IPS DF 6.9 (cell line): ENCODE measurements around the gene OCLN.
"Not testable (repeated sequence)": the region's sequence is repeated elsewhere in the genome, so short reads cannot be mapped to it uniquely, and the experiment has no call there.

Experiments
- DNase-seq: peaks from one replicate; pipeline ENCODE4 v3.0.0-alpha.2; 2013; ENCODE audit warnings: low read depth, low spot score
- H3K27ac ChIP-seq: one replicate; pipeline ENCODE4 v1.5.1; 2013; ENCODE audit warnings: low read length, control low read depth
- H3K27me3 ChIP-seq: 2 replicates; pipeline ENCODE4 v1.6.1; 2013; ENCODE audit warnings: mild to moderate bottlenecking, low read length; ENCODE audit not compliant: control insufficient read depth, insufficient read depth
- H3K36me3 ChIP-seq: 2 replicates; pipeline ENCODE4 v1.6.1; 2013; ENCODE audit warnings: low read length; ENCODE audit not compliant: control insufficient read depth, insufficient read depth
- H3K4me1 ChIP-seq: 2 replicates; pipeline ENCODE4 v1.6.1; 2013; ENCODE audit warnings: low read length; ENCODE audit not compliant: control insufficient read depth, insufficient read depth
- H3K4me3 ChIP-seq: 2 replicates; pipeline ENCODE4 v1.5.1; 2013; ENCODE audit warnings: mild to moderate bottlenecking, low read length
- H3K9me3 ChIP-seq: 2 replicates; pipeline ENCODE4 v1.6.1; 2013; ENCODE audit warnings: low read length, inconsistent platforms; ENCODE audit not compliant: control insufficient read depth, insufficient read depth
- WGBS: extraction: QIAGEN DNeasy Blood & Tissue Kit; methylation state at CpG from one replicate; pipeline ENCODE4 v1.1.7; 2013; ENCODE audit warnings: mixed read lengths, missing lambda C conversion rate; ENCODE audit not compliant: insufficient read length, insufficient coverage; 5-methylcytosine and 5-hydroxymethylcytosine counted together

OCLN gene

DNA sequence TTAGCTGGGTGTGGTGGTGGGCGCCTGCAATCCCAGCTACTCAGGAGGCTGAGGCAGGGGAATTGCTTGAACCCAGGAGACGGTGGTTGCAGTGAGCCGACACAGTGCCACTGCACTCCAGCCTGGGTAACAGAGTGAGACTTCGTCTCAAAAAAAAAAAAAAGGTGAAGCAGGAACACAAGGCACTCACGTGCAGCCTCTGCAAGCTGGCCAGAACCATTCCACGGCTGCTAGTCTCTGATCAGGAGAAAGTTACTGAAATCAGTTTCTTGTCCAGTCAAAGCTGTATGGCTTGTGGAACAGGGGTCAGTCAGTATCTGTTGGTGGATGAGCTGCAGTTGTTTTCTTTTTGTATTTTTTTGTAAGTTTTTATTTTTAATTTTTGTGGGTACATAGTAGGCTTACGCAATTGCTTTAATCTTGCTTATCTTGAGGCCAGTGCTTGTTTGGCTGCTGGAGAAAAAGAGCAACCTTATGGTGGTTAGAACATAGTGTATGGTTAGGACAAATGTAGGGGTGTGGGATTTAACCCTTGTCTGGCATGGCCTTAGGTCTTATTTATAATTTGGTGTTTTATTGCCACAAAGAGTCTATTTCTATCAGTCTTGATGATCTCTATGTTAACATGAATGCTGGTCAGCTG lies 34.7 kb downstream of the OCLN start:
- WGBS = no CpG with 5 or more reads among the region's 7 CpGs
- Histone ChIP-seq H3K36me3 (no peaks in the 10 kb centered on the region), H3K4me1 (no peaks in the 10 kb centered on the region), H3K27me3 (no peaks in the 10 kb centered on the region), H3K9me3 (no peaks in the 10 kb centered on the region), H3K4me3 (no peak overlapping the region), H3K27ac (no peak overlapping the region)
- DNase-seq = no peak

DNA sequence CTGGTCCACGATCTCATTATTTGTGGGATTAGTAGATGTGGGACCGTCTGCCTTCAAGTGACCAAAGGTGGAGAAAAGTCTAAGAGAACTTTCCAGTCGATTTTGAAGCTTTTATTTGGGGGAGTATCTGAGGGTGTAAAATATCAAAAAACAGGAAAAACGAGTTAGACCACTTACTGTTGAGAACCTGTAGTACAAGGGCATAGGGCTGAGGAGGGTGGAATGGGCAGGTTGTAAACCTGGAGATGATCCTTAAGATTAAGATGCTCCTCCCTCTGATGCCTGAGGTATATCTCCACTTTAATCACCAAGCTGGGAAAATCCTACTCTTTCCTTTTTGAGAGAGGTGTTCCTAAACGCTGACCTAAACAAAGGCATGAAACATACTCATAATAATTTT lies 35.4 kb downstream of the OCLN start:
- H3K9me3 ChIP-seq = no peaks in the 10 kb centered on the region
- H3K4me1 ChIP-seq = no peaks in the 10 kb centered on the region
- no peak overlapping the region for H3K4me3 ChIP-seq
- H3K27ac ChIP-seq = no peak overlapping the region
- DNase-seq = no peak
- no peaks in the 10 kb centered on the region for H3K27me3 ChIP-seq
- no CpG with 5 or more reads among the region's 5 CpGs for WGBS
- no peaks in the 10 kb centered on the region for H3K36me3 ChIP-seq

DNA sequence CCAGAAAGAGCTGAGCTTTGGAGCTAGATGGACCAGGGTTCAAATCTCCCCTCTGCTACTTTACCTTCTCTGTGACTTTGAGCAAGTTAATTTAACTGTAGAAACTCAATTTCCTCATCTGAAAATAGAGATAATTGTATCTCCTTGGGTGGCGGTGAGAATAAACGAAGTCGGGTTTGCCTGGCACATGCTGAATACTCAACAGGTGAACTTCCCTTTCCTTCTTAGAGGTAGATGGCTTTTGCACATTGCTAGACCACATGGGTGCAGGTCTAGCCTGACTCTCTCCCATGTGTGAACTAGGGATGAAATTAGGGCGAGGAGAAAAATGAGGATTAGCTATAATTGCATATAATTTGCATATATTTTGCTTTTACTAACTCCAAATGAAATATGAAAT lies 36.0 kb downstream of the OCLN start:
- Histone ChIP-seq H3K4me1 (no peaks in the 10 kb centered on the region), H3K27me3 (no peaks in the 10 kb centered on the region), H3K9me3 (no peaks in the 10 kb centered on the region), H3K4me3 (no peak overlapping the region), H3K36me3 (no peaks in the 10 kb centered on the region), H3K27ac (no peak overlapping the region)
- no peak for DNase-seq
- WGBS = no CpG with 5 or more reads among the region's 4 CpGs

DNA sequence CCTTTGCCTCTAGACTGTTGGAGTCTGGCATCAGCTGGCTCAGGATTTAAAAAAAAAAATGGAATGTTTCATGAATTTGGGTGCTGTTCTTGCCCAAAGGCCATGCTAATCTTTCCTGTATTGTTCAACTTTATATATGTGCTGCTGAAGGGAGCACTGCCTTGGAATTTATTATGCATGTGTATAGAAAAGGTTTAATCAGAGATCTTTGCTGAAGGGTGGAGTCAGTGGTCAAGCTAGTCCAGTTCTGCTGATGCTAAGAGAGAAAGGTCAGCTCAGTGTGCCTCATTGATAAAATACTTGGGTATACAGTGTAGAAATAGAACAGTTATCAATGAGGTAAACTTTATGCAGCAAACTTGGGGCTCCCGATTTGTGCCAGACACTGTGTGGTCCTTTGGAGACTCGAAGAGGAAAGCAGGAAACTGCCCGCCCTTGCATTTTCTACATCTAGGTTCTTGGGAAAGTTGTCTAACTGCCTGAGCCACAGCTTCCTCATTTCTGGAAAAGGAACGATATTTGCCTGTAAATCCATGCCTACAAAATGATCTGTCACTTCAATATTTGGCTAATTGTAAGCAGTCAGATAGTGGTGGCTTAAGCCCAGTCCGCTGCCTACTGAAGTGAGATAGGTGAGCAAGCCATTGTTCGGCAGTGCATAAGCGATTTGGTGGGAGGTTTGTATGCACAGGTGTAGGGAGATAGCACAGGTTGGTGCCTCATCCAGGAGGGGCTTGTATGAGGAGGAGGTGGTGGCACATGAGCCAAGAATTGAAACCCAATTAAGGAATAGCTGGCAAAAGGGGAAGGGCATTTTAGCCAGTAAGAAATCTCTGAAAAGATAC lies 38.2 kb downstream of the OCLN start:
- Histone ChIP-seq H3K9me3 (no peaks in the 10 kb centered on the region), H3K27ac (no peak overlapping the region), H3K4me1 (no peaks in the 10 kb centered on the region), H3K36me3 (no peaks in the 10 kb centered on the region), H3K4me3 (no peak overlapping the region), H3K27me3 (no peaks in the 10 kb centered on the region)
- WGBS = no CpG with 5 or more reads among the region's 7 CpGs
- DNase-seq = no peak

DNA sequence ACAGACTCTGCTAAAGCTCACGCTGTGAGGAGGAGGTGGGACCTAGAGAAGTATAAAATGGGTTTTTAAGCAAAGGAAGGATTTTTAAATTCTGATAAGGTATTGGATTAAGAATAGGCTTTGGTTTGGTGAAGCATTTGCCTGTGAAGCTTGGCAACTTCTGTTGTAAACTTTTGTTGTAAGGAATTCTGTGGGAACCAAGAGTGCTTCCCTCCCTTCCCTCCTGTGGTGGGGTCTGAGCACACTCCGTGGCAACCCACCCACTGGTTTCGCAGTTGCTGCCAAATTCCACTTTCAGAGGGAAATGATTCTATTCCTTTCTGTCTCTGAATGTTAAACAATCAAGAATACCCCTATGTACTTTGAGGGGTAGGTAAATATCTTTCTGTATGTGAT lies 38.8 kb downstream of the OCLN start:
- DNase-seq = no peak
- no CpG with 5 or more reads among the region's 3 CpGs for WGBS
- Histone ChIP-seq H3K9me3 (no peaks in the 10 kb centered on the region), H3K27ac (no peak overlapping the region), H3K4me3 (no peak overlapping the region), H3K27me3 (no peaks in the 10 kb centered on the region), H3K4me1 (no peaks in the 10 kb centered on the region), H3K36me3 (no peaks in the 10 kb centered on the region)

DNA sequence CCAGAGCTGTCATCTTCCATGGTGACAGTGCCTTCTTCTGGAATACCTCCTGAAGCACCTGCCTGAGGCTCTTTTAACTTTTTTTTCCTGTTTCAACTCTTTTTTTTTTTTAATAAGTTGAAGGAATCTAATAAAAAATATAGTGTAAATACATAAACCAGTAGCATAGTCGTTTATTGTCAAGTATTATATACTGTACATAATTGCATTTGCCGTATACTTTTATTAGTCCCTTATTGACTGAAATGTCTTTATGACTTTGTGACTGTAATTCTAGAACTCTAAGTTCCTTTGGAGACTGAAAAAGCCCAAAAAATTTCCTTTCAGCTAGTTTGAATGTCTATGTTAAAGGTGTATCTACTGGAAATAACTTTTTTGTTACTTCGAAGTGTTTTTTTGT lies 45.3 kb downstream of the OCLN start:
- WGBS = no CpG with 5 or more reads among the region's 3 CpGs
- H3K27ac ChIP-seq, DNase-seq, H3K4me1 ChIP-seq, H3K9me3 ChIP-seq, H3K36me3 ChIP-seq, H3K4me3 ChIP-seq, H3K27me3 ChIP-seq: not testable (repeated sequence)

DNA sequence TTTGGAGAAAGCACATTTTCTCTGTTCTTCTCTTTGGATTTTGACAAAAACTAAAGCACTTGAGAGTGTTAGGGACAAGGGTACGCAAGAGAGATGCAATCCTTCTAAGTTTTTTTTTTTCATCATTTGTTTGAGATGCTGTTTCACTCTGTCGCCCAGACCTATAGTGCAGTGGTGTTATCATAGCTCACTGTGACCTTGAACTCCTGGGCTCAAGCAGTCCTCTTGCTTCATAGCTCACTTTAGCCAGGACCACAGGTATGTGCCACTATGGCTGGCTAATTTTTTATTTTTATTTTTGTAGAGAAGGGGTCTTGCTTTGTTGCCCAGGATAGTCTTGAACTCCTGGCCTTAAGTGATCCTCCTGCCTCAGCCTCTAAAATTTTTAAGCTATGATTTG lies 46.1 kb downstream of the OCLN start:
- not testable (repeated sequence) for H3K4me1 ChIP-seq, H3K27me3 ChIP-seq, H3K9me3 ChIP-seq, H3K4me3 ChIP-seq, H3K36me3 ChIP-seq, H3K27ac ChIP-seq, DNase-seq
- WGBS = no CpG with 5 or more reads among the region's 2 CpGs

DNA sequence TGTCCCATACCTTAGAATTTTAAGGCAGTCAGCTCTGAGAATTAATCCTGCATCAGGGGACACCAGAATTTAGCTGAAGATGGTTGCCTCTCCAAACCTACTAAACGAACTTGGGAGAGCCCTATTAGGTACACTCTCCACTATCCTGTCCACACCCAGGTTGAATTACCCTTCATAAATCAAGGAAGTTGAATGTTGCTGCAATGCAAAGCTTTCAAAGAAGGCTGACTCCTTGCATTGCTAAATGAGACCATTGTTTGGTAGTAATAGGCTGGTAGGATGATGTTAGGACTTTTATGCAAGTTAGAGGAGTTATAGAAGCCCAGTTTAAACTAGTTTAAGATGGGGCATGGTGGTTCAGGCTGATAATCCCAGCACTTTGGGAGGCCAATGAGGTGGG lies 48.8 kb downstream of the OCLN start:
- H3K27me3 ChIP-seq, H3K27ac ChIP-seq, H3K36me3 ChIP-seq, H3K4me3 ChIP-seq, DNase-seq, H3K4me1 ChIP-seq, H3K9me3 ChIP-seq: not testable (repeated sequence)
- WGBS = no CpG with 5 or more reads among the region's 1 CpG

DNA sequence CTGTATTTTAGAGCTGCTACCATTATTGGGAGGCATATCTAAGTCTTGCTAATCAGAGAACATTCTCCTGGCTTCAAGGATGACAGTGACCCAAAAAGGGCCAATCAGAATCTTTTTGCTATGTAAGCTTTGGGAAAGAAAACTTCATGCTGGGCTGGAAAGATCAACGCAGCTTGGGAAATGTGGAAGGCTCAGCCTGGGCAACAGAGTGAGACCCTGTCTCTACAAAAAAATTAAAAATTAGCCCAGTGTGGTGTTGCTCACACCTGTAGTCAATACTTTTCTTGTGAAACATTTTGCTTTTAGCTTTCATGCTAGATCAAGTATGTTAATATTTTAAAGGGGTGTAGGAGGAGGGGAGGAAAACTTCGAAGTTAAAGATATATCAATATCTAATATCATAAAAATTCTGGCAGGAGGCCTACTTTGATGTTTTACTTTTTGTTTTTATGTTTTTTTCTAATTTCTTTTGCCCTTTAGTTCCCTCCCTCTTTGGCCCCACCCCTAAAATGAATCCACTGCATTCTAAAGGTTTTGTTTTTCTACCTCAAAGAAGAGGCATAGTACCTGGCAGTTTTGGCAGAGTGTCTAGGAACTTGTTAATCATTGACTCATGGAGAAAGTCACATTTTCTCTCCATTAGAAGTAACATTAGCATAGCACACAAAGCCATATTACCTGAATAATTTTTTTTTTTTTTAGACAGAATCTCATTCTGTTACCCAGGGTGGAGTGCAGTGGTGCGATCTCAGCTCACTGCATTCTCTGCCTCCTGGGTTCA lies 50.4 kb downstream of the OCLN start:
- WGBS = no CpG with 5 or more reads among the region's 3 CpGs
- H3K27ac ChIP-seq, H3K9me3 ChIP-seq, H3K4me3 ChIP-seq, DNase-seq, H3K36me3 ChIP-seq, H3K27me3 ChIP-seq, H3K4me1 ChIP-seq: not testable (repeated sequence)

DNA sequence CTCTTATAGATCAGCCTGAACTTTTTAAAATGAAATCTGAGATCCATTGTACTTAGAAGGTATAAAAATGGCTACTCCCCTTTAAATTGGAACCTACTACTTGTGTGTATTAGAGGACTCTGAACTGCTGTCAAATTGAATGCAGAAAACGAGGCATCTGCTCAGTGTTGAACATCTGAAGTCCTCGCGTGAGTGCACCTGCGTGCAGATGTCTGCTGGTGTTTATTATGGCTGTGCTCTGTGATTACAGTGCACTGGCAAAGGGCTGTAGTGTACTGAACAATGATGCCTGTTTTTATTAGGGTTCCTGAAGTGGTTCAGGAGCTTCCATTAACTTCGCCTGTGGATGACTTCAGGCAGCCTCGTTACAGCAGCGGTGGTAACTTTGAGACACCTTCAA lies 52.0 kb downstream of the OCLN start:
- no CpG with 5 or more reads among the region's 7 CpGs for WGBS
- H3K27ac ChIP-seq, H3K9me3 ChIP-seq, DNase-seq, H3K4me3 ChIP-seq, H3K4me1 ChIP-seq, H3K27me3 ChIP-seq, H3K36me3 ChIP-seq: not testable (repeated sequence)
